ENCODE measurements around the gene CUL4A.
"Not testable (repeated sequence)": the region's sequence is repeated elsewhere in the genome, so short reads cannot be mapped to it uniquely, and the experiment has no call there.

Gene CUL4A

GRCh38 chr13:113161433-113161832 lies 48.0 kb upstream of the CUL4A start:
- Histone ChIP-seq H3K4me2 (ENCODE audit: low read depth, low read length, poor library complexity, severe bottlenecking) (no peak overlapping the region), H3K79me2 (ENCODE audit: insufficient read depth, low read length) (no peaks in the 10 kb centered on the region), H3K9ac (ENCODE audit: low read length) (no peak overlapping the region), H2AFZ (ENCODE audit: low read depth, low read length, severe bottlenecking) (no peak overlapping the region), H4K20me1 (ENCODE audit: low read depth, low read length) (no peaks in the 10 kb centered on the region), H3F3A (ENCODE audit: insufficient read depth) (peaks cover 3% of the 10 kb centered on the region; the same call in 1 of the 2 replicates), H3K4me3 (ENCODE audit: insufficient read depth, low read length, poor library complexity, severe bottlenecking) (no peak overlapping the region), H3K27ac (ENCODE audit: low read depth, low read length) (no peak overlapping the region), H3K27me3 (ENCODE audit: low read length) (no peaks in the 10 kb centered on the region), H3K9me2 (replicated peaks; ENCODE audit: insufficient read depth, low read length) (no peaks in the 10 kb centered on the region), H3K9me3 (ENCODE audit: insufficient read depth, low read length) (no peaks in the 10 kb centered on the region), H3K36me3 (ENCODE audit: low read length) (no peaks in the 10 kb centered on the region)
- TF ChIP-seq CTCF (IDR thresholded peaks at IDR 0.05; ENCODE audit: insufficient read depth, low read length, poor library complexity, severe bottlenecking) (no peak), EZH2phosphoT487 (conservative IDR thresholded peaks at IDR 0.05; ENCODE audit: low read length) (no peak)

- H3K9me2 ChIP-seq (replicated peaks; ENCODE audit: insufficient read depth, low read length), result not testable (repeated sequence)
Observed at GRCh38 chr13:113161975-113162374, 47.4 kb upstream of the CUL4A start.

GRCh38 chr13:113162783-113163685 lies 46.4 kb upstream of the CUL4A start:
- H3K4me2 ChIP-seq (ENCODE audit: low read depth, low read length, poor library complexity, severe bottlenecking), result no peak overlapping the region

More at GRCh38 chr13:113161975-113162374, 47.4 kb upstream of the CUL4A start:
- not testable (repeated sequence) for H3K9me3 ChIP-seq (ENCODE audit: insufficient read depth, low read length); H3K27ac ChIP-seq (ENCODE audit: low read depth, low read length); H3K79me2 ChIP-seq (ENCODE audit: insufficient read depth, low read length); H3K36me3 ChIP-seq (ENCODE audit: low read length); H3F3A ChIP-seq (ENCODE audit: insufficient read depth); H3K4me2 ChIP-seq (ENCODE audit: low read depth, low read length, poor library complexity, severe bottlenecking); H3K4me3 ChIP-seq (ENCODE audit: insufficient read depth, low read length, poor library complexity, severe bottlenecking); H3K9ac ChIP-seq (ENCODE audit: low read length); H2AFZ ChIP-seq (ENCODE audit: low read depth, low read length, severe bottlenecking); H3K27me3 ChIP-seq (ENCODE audit: low read length); H4K20me1 ChIP-seq (ENCODE audit: low read depth, low read length)

More at GRCh38 chr13:113162783-113163685, 46.4 kb upstream of the CUL4A start:
- Histone ChIP-seq H3F3A (ENCODE audit: insufficient read depth) (peaks cover 3% of the 10 kb centered on the region; the same call in 1 of the 2 replicates), H4K20me1 (ENCODE audit: low read depth, low read length) (no peaks in the 10 kb centered on the region), H3K36me3 (ENCODE audit: low read length) (no peaks in the 10 kb centered on the region), H3K9me3 (ENCODE audit: insufficient read depth, low read length) (no peaks in the 10 kb centered on the region), H3K27me3 (ENCODE audit: low read length) (no peaks in the 10 kb centered on the region), H3K9me2 (replicated peaks; ENCODE audit: insufficient read depth, low read length) (no peaks in the 10 kb centered on the region), H3K79me2 (ENCODE audit: insufficient read depth, low read length) (no peaks in the 10 kb centered on the region), H2AFZ (ENCODE audit: low read depth, low read length, severe bottlenecking) (no peak overlapping the region), H3K9ac (ENCODE audit: low read length) (no peak overlapping the region), H3K27ac (ENCODE audit: low read depth, low read length) (no peak overlapping the region), H3K4me3 (ENCODE audit: insufficient read depth, low read length, poor library complexity, severe bottlenecking) (no peak overlapping the region)
- TF ChIP-seq CTCF (IDR thresholded peaks at IDR 0.05; ENCODE audit: insufficient read depth, low read length, poor library complexity, severe bottlenecking), result no peak
- no peak for TF ChIP-seq EZH2phosphoT487 (conservative IDR thresholded peaks at IDR 0.05; ENCODE audit: low read length)

Data from SU-DHL-6 (cell line).